Smooth muscle cell of the brain vasculature (primary cell): ENCODE measurements around the gene LIMK2.
"Not testable (repeated sequence)": the region's sequence is repeated elsewhere in the genome, so short reads cannot be mapped to it uniquely, and the experiment has no call there.

Experiments used
- DNase-seq: peaks from one replicate; pipeline ENCODE4 v3.0.0-alpha.2; 2012; ENCODE audit warnings: low read depth, low spot score

LIMK2 gene

DNA sequence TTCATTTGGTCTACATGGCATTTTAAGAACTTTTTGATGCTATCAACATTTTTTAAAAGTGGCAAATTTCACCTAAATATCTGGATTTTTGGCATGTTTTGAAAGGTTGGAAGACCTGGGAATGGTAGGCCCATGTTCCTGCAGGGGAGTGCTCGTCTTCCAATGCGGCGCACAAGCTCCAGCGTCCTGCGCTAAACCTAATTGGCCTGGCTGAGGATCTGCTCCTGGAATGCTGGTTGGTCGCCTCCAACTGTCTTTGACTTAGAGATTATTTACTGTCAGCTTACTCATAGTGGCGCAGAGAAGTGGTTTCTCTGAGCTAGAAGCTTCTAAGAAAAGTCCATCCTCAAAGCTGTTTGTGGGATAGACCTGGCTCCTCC is 626 bp upstream of the LIMK2 start:
- DNase-seq, result no peak

DNA sequence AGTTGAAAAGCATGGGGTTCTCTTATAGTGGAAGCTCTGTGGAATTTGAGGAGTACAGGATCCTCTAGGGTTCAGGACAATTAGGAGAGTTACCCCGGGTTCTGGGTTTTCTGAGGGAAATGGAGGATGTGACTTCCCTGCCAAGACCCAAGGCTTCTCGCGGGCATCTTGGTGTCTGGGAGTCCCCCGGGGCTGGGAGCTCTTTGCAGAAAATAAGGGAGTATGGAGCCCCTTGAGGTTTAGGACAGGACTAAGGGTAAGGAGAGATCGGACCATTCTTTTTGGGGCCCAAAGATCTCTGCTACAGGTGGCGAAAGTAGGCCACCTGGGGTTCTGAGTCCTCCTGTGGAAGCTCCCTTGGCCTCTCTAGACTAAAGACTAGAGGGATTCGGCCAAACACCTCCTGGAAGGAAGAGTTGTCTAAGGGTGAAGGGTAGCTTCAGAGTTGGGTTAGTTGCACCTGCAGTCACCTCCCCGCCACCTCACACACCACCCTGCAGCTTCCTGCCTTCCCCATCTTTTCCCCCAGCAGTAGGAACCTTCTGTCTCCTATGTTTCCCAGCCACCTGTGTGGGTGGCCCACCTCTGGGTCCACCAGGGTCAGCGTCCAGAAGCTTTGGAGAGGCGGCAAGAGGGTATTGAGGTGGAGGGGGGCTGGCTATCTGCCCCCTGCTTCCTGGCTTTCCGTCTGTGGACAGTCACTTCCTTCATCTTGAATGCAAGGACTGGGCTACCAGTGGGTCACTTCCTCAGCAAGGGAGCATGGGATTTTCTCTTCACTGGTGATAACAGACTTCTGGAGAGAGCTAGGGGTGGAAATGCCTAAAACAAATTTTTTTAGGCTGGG is 908 bp downstream of the LIMK2 start:
- no peak for DNase-seq

DNA sequence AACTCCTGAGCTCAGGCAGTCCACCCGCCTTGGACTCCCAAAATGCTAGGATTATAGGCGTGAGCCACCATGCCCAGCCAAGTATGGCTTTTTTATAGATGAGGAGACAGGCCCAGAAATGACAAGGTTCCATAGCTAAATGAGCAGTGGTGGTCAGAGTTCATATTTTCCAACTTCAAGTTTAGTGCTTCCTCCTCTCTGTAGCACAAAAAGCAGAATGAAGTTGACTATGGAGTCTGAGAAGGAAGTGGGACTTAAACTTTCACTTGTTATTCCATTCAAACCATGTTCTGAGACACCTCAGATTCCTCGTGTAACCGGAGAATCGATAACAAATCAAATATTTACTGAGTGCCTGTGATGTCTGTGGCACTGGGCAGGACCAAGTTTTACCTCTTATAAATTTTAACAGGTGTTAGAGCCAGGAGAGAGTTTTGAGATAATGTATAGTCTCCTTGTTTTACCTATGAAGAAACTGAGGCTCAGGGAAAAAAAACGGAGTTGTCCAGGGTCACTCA is 3.0 kb downstream of the LIMK2 start:
- DNase-seq, result no peak

DNA sequence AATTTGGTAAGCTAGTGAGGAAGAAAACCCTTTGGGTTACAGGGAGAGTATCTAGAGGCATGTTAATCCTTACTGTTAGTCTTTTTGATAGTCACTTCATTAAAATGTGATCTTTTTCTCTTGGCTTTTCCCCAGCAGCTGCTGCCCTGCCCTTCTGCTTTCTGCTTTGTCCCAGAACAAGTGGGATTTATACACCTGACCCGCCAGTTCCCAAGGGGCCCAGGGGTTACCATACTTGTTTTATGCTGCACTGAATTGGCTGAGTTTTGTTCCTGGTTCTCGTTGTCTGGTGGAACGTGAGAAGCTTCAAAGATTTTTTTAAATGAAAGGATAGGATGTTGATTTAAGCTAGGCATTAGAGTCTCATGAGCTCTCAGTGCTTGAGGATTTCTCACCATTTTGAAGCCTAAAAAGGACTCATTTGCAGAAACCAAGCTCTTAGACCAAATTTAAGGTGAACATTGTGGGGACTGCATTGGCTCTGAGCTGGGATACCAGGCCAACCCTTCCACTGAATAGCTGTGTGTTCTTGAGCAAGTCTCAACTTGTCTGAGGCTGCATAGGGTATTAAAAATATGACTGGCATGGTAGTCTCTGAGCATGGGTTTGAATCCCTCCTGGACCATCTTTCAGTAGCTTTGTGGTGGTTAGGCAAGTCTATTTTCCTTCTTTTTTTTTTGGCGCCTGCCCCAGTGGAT is 6.6 kb downstream of the LIMK2 start:
- DNase-seq, result no peak

DNA sequence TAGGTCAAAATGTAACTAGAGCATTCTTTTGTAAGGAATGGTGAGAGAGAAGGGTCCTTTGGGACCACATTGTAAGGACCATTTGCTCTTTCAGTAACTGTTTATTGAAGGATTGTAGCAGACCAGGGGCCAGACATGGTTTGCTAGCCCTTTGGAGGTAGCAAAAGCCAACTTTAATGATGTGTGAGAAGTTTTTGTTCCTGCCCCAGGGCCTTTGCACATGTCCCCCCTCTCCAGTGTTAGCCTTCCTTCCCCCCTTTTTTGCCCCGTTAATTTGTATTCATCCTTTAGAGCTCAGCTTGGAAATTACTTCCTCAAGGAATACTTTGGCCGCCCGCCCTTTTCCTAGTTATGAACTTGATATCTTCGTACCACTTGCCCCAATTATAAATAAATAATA is 9.0 kb downstream of the LIMK2 start:
- DNase-seq, result no peak

DNA sequence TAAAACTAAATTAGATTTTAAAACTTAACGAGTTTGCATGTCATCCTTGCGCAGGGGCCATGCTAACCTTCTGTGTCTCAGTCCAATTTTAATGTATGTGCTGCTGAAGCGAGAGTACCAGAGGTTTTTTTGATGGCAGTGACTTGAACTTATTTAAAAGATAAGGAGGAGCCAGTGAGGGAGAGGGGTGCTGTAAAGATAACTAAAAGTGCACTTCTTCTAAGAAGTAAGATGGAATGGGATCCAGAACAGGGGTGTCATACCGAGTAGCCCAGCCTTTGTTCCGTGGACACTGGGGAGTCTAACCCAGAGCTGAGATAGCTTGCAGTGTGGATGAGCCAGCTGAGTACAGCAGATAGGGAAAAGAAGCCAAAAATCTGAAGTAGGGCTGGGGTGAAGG is 10.6 kb downstream of the LIMK2 start:
- no peak for DNase-seq

DNA sequence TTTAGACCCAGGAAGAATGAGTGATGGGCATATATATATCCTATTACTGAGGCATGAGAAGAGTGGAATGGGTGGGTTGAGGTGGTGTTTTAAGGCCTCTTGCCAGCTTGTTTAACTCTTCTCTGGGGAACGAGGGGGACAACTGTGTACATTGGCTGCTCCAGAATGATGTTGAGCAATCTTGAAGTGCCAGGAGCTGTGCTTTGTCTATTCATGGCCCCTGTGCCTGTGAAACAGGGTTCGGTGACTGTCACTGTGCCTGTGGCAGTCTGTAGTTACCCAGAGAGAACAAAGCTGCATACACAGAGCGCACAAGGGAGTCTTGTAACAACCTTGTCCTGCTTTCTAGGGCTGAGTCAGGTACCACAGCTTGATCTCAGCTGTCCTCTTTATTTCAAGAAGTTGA is 11.7 kb downstream of the LIMK2 start:
- DNase-seq, result no peak

DNA sequence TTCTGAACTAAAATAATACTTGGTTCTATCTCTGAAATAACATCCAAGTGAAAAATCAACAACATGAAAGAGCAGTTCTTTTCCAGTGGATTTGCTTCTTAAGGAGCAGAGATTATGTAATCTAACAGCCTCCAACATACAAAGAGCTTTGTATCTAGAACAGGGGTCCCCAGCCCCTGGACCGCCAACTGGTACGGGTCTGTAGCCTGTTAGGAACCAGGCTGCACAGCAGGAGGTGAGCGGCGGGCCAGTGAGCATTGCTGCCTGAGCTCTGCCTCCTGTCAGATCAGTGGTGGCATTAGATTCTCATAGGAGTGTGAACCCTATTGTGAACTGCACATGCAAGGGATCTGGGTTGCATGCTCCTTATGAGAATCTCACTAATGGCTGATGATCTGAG is 12.6 kb downstream of the LIMK2 start:
- DNase-seq, result not testable (repeated sequence)

DNA sequence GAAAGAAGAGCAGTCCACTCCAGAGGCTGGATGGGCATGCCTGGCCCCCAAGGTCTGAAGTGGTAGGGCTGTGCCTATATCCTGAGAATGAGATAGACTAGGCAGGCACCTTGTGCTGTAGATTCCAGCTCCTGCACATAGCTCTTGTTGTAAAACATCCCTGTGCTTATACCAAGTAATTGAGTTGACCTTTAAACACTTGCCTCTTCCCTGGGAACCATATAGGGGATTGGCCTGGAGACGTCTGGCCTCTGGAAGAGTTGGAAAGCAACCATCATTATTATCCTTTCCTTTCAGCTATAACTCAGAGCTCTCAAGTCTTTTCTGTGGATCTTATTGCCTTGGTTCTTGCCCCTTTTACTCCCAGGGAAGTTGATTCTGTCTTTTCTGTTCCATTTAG is 15.1 kb downstream of the LIMK2 start:
- DNase-seq, result no peak

DNA sequence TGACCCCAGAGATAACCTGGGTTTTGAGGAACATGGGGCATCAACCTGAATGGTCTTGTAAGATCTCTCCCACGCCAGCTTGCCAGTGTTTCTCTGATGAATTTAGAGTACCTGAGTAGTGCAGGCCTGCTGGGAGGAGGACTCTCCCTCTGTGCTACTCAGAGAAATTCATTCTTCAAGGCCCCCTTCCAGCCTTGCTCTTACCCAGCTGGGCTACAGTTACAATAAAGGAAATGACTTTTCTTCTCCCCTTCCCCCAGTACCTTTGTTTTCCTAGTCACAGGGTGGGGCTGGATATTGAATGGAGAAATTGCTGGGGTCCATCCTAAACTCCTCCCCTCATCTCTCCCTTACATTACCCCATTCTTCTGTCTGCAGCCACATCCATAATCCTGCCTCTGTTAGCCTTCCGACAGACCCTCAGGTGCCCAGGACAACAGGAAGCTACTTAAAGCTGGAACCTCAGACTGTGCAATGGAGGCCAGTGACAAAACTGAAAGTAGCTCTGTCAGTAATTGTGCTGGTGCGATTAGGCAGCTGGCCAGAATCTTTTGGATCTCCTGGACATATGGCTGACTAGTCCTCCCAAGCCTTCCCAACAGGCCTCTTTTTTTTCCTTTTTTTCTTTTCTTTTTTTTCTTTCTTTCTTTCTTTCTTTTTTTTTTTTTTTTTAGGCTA is 17.4 kb downstream of the LIMK2 start:
- no peak for DNase-seq

DNA sequence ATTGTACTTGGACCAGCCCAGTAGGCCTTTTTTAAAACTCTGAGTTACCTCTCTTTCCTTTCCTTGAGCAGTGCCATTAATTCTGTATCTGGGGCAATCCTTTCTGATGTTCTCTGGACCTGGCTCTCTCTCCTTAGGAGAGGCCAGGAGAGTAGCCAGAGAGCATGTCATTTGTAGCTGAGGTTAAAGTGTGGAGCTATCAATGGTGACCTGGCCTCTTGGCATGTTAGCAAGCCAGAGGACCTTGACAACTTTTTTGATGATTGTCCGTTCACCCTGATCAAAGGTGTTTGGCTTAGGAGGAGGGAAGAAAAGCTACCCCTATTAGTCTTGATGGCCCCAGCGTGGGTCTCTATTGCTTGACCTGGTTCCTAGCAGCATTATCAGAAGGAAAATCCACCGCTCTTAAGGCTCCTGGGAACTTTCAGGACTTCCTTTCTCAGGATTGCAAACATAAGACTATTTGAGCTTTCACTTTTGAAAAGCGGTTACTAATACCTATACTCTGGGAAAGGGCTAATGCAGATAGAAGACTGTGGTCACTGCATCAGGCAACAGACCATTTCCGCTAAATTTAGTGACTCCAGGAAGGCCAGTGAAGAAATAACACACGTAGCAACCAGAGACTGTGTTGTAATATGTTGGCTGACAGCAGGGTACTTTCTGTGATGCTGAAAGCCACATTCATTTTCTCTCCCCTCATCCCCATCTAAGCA is 18.2 kb downstream of the LIMK2 start:
- DNase-seq, result no peak

DNA sequence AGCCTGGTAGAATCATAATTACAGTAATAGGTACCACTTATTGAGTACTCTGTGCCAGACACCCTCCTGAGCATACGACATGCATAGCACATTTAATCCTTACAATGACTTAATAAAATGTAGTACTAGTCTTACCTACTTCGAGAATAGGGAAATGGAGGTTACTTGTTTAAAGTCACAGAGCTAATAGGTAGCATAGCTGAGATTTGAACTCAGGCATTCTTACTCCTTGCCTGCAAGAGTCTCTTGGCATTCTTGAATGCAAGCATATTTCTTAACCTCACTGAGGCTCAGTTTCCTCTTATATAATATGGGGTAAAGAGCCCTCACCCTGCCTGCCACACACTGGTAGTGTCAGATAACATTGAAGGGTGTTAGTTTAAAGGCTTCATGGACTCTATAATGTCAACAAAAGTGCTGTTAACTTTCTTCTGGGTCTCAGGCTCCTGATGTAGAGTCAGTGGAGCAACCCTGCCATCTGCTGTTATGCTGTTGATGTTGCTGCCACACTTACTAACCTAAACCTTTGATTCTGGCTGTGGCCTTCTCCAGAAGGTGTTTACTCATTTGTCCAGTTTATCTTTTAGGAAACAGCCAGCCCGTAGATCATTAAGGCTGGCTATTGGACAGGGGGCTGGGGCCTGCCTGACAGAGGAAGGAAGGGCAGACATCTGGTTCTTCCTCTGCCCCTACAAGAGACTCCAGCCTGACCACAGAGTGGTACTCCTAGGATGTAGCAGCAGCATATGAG is 18.9 kb downstream of the LIMK2 start:
- DNase-seq, result no peak

DNA sequence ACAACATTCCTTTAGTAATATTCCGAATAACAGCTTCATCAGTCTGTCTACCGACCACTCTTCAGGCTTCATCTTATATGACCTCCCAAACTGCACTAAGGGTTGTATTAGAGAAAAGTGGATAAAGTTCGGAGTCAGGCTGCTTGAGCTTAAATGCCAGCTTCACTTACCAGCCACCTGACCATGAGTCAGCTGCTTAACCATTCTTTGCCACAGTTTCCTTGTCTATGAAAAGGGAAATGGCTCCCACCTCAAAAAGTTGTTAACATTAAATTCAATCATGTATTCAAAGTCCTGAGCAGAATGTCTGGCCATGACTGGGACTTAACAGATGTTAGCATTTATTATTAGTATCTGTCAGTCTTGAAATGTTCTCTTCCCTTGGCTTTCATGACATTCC is 20.9 kb downstream of the LIMK2 start:
- DNase-seq, result no peak

DNA sequence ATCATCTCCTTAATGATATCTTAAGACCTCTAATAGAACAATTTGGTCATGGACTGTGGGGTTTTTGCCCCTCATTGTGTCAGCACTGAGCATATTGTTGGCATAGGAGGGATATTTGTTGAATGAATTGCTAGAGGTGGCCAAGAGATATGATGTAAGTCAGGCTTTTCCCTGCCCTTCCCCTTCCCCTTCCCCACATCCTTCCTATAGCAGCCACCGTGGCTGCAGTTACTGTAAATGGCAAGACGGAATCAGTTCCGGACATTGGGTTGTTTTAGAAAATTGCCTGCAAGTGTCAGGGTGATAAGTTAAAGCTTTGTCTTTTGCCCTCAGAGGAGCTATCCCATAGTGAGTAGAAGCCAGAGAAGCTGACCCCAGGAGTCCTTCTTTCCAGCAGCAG is 23.0 kb downstream of the LIMK2 start:
- DNase-seq, result no peak

DNA sequence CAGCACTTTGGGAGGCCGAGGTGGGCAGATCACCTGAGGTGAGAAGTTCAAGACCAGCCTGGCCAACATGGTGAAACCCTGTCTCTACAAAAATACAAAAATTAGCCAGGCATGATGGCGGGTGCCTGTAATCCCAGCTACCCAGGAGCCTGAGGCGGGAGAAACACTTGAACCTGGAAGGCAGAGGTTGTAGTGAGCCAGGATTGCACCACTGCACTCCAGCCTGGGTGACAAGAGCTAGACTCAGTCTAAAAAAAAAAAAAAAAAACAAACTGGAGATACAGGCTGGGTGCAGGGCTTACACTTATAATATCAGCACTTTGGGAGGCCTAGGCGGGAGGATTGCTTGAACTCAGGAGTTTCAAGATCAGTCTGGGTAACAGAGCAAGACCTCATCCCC is 23.9 kb downstream of the LIMK2 start:
- not testable (repeated sequence) for DNase-seq

DNA sequence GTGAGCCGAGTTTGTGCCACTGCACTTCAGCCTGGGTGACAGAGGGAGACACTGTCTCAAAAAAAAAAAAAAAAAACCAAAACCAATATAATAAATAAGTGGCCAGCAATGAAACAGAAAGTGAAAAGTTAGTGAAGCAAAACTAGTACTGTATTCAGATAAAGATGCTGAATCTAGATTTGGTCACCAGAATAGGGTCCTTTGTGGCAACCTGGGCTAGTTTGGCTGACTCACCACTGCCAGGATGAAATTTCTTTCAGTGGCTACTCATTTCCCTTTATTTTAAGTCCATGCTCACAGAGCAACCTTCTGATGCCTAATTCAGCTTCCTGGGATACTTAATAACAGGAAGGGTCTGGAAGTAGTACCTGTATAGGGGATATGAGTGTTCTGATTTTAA is 26.0 kb downstream of the LIMK2 start:
- DNase-seq, result no peak

DNA sequence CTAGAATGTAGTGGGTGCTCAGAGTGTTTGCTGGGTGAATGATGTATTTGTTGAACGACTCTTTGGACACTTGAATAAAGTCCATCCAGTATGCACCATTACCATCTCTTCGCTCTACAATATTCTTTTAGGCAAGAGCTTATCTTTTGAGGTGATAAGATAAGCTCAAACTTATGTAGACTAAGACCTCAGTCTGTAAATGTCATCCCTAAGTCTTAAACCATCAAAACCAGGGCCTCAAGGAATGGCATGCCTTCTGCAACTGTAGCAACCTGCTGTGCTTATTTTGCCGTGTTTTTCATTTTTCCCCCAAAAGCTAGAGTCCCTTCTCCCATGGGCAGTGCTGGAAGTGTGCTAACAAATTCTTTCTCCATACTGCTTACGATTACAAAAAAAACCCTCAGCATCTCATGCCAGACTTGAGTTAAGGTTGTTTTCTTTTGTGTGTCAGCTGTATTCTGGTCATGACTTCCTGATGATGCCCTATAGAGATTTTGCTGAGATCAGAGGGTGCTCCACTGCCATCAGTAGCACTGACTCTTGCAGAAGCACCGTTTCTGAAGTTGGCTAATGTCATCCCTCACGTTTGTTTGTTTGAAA is 27.8 kb downstream of the LIMK2 start:
- DNase-seq, result no peak

DNA sequence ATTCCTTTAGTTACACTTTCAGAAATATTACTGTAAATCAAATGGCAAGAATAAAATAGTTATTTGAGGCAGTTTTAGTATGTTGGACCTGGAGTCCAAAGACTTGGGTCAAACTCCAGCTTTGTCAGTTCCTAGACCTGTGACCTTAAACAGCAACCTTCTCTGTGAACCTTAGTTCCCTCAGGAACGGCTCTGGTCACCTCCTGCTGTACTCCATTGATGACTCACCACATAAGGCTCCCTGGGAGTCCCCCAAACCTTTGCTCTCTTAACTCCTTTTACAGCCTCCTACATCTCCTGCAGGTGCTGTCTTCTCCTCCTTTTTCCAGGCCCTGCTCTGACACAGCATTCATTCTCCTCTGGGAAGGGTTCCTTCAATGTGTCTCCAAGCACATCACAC is 29.1 kb downstream of the LIMK2 start:
- DNase-seq, result no peak

DNA sequence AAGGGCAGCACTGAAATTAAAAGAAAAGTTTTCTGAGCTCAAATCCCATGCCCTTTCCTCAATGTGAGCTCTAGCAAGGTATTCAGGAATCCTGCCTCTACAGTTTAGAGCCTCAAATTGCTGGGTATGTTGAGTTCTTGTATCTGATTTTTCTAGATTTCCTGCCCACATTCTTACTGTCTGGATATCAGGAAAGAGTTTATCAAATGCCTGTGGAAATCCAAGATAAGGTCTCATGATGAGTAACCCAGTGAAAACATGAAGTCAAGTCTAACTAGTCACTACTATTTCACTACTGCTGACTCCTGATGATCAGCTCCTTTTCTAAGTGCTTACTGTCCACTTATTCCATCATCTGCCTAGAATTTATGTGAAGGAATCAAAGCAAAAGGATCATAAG is 29.8 kb downstream of the LIMK2 start:
- DNase-seq, result no peak

DNA sequence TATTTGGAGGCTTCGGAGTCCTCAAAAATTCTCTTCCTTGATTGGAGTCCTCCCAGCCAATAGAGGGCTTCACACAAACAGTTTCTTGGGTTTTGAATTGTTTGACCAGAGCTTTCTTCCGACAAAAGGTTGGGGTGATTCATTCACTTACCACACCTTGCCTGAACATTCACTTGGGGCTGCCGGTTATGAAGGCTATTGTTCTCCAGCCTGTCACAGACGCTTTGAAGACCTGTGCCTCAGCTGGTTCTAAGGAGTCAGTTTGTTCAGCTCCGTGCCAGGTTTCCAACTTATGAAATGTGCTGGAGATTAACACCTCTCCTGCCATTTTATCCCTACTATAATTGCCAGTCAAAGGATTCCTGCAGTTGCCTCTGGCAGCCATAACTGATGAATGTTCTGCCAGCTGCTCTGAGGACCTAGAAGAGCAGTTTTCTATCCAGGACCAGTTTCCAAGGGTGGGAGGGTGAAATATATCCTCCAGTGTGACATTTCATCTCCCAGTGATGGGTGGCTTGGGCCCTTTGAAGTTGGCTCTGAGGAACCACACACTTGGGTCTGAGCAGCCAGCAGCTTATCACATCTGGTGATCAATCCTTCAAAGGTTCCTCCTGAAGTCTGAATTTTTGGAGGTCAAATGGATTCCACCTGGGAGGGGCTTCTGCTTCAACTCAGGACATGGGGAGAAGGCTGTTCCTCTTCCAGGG is 31.4 kb downstream of the LIMK2 start:
- DNase-seq, result no peak
